RWPE2 (cell line): Measurements from ENCODE around the gene TENT4A.

ENCODE experiments used
- ATAC-seq: fragments of 200-7000 bp; cut with Tn5 transposase; 3 replicates; pipeline ENCODE4 v1.9.1; 2021; ENCODE audit warnings: low read depth
- DNase-seq: peaks from one replicate; pipeline ENCODE4 v3.0.0-alpha.2; 2020; ENCODE audit warnings: low spot score
- H3K27ac ChIP-seq: fragments of 450-650 bp; 2 replicates; pipeline ENCODE4 v1.5.1; 2017; ENCODE audit warnings: mild to moderate bottlenecking; ENCODE audit not compliant: poor library complexity, severe bottlenecking
- H3K27me3 ChIP-seq: fragments of 250-450 bp; sonication (Bioruptor Pico); 2 replicates; pipeline ENCODE4 v1.5.1; 2021; ENCODE audit warnings: mild to moderate bottlenecking, moderate library complexity; ENCODE audit not compliant: insufficient read depth, poor library complexity, severe bottlenecking
- H3K36me3 ChIP-seq: fragments of 250-450 bp; sonication (Bioruptor Pico); 2 replicates; pipeline ENCODE4 v1.5.1; 2020; ENCODE audit warnings: low read depth, mild to moderate bottlenecking, moderate library complexity
- H3K4me1 ChIP-seq: fragments of 250-450 bp; sonication (Bioruptor Pico); 2 replicates; pipeline ENCODE4 v1.5.1; 2021; ENCODE audit warnings: mild to moderate bottlenecking, moderate library complexity; ENCODE audit not compliant: insufficient read depth, poor library complexity, severe bottlenecking
- H3K4me3 ChIP-seq: fragments of 250-450 bp; sonication (Bioruptor Pico); 2 replicates; pipeline ENCODE4 v1.5.1; 2021; ENCODE audit warnings: mild to moderate bottlenecking, moderate library complexity; ENCODE audit not compliant: severe bottlenecking
- H3K9me3 ChIP-seq: fragments of 250-450 bp; sonication (Bioruptor Pico); 2 replicates; pipeline ENCODE4 v1.5.1; 2021; ENCODE audit warnings: mild to moderate bottlenecking, moderate library complexity; ENCODE audit not compliant: severe bottlenecking
- CTCF ChIP-seq: fragments of 450-650 bp; IDR thresholded peaks from one replicate; pipeline ENCODE4 v1.5.1; 2017; ENCODE audit warnings: mild to moderate bottlenecking, moderate library complexity; ENCODE audit not compliant: poor library complexity, severe bottlenecking

The TENT4A gene

DNA sequence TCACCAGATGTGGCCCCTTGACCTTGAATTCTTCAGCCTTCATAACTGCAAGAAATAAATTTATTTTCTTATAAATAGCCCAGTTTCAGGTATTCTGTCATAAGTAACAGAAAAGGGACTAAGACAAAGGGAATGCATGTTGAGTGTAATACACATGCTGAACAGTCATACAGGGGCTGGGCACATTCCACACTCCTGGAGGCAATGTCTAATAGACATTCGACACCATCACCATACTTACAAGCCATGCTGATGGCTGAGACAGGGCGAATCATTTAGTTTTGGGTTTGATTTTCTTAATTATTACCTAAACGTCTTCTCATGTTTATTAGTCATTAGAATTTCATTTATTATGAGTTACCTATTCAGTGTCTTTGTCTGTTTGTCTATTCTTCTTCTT lies 68.5 kb downstream of the TENT4A start:
- H3K36me3 ChIP-seq: no peaks in the 10 kb centered on the region
- ATAC-seq (peak; percentile 98), DNase-seq (no peak)
- H3K27me3 ChIP-seq: peaks cover under 1% of the 10 kb centered on the region
- H3K9me3 ChIP-seq: no peaks in the 10 kb centered on the region
- TF ChIP-seq CTCF: no peak
- no peak overlapping the region for H3K27ac ChIP-seq
- no peak overlapping the region for H3K4me3 ChIP-seq
- H3K4me1 ChIP-seq: no peaks in the 10 kb centered on the region

DNA sequence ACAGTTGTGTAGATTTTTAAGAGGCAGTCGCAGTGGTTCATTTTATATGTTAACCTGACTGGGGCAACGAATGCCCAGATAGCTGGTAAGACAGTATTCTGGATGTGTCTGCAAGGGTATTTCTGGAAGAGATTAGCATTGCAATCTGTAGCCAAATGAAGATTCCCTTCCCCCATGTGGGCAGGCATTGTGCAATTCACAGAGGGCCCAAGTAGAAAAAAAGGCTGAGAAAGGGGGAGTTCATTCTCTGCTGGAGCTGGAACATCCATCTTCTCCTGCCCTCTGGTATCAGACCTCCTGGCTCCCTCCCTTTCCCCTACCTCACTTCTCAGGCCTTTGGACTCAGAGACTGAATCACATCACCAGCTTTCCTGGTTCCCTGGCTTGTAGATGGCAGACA lies 70.6 kb downstream of the TENT4A start:
- no peak for ATAC-seq
- no peak for DNase-seq
- no peaks in the 10 kb centered on the region for H3K9me3 ChIP-seq

GRCh38 chr5:6784481-6784880 lies 71.2 kb downstream of the TENT4A start:
- H3K27me3 ChIP-seq: no peaks in the 10 kb centered on the region
- TF ChIP-seq CTCF: no peak
- DNase-seq (no peak), ATAC-seq (no peak)
- H3K9me3 ChIP-seq: no peaks in the 10 kb centered on the region
- H3K4me3 ChIP-seq: no peak overlapping the region
- no peaks in the 10 kb centered on the region for H3K4me1 ChIP-seq
- no peaks in the 10 kb centered on the region for H3K36me3 ChIP-seq
- H3K27ac ChIP-seq: no peak overlapping the region

More for the DNA sequence above, 70.6 kb downstream of the TENT4A start:
- H3K4me1 ChIP-seq: no peaks in the 10 kb centered on the region
- no peak overlapping the region for H3K4me3 ChIP-seq
- H3K27ac ChIP-seq: no peak overlapping the region
- TF ChIP-seq CTCF: no peak
- H3K27me3 ChIP-seq: no peaks in the 10 kb centered on the region
- no peaks in the 10 kb centered on the region for H3K36me3 ChIP-seq

DNA sequence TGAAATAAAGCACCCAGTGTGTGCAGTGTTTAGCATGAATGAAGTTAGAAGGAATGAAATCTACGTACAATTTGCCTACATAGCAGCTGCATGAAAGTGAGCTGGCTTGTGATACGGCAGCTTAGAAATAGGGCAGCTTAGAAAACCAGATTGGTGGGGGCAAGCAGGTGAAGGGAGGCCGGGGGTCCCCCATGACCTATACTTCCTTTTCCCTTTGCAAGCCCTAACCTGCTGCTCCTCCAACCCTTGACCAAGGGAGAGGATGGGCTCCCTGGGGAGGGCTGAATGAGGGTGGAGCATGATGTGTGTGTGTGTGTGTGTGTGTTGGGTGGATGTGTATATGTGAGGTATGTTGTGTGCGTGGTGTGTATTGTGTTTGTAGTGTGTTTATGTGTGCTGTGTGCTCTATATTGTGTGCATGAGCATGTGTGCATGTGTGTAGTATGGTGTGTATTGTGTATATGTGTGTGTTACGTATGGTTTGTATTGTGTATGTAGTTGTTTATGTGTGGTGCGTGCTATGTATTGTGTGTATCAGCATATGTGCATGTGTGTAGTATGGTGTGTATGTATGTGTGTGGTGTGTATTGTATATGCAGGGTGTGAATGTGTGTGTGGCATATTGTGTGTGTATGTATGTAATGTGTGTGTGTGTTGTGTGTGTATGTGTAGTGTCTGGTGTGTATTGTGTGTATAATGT lies 72.1 kb downstream of the TENT4A start:
- Histone ChIP-seq H3K36me3 (no peaks in the 10 kb centered on the region), H3K27ac (no peak overlapping the region), H3K27me3 (no peaks in the 10 kb centered on the region), H3K4me1 (no peaks in the 10 kb centered on the region), H3K4me3 (no peak overlapping the region), H3K9me3 (no peaks in the 10 kb centered on the region)
- DNase-seq: no peak
- no peak for ATAC-seq
- no peak for TF ChIP-seq CTCF

- Histone ChIP-seq H3K27ac (no peak overlapping the region), H3K4me1 (no peaks in the 10 kb centered on the region), H3K9me3 (no peaks in the 10 kb centered on the region), H3K27me3 (no peaks in the 10 kb centered on the region), H3K36me3 (no peaks in the 10 kb centered on the region), H3K4me3 (no peak overlapping the region)
- TF ChIP-seq CTCF: no peak
- no peak for ATAC-seq
- no peak for DNase-seq
Observed at GRCh38 chr5:6785861-6786180, 72.6 kb downstream of the TENT4A start.
